Measurements from ENCODE around the gene PACRG. TPM values are rescaled to one million over a fixed set of nuclear protein-coding genes. Genes with fewer than 3 reads are reported as not detected.

Gene PACRG
- total and polyA plus RNA-seq, 10 of the 15 experiments (the other 5 are each of a cell fraction or from before 2014, with no cell fraction given), result not detected

DNA sequence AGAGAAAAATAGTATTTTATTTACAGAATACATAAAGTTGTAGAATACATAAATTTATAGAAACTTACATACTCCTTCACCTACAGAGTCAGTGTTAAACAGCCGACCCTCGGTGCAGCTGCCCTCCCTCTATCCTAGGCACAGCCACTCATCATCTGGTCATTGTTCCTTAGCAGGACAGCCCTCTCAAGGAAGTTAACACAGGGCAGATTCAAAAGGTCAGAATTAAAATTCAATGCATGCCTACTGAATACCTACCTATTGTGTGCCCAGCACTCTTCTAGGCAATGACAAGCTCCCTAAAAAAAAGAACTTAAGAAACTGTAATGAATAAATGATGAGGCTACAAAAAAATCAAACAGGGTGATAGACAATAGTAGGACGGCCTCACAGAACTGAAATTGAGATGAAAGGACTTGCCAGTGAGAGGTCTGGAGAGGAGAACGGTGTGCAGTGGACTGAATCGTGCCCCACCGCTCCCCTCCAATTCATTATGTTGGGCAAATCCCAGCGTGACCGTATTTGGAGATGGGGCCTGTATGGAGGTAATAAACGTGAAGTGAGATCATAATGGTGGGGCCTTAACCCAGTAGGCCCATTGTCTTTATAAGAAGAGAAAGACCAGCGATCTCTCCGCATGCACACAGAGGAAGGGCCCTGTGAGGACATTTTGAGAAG is 326.0 kb downstream of the PACRG start:
- no TSS peak for BruUV-seq (replicated peaks)
- in situ Hi-C loops (cut with MboI), result no loop called here
- H2AFZ ChIP-seq (ENCODE audit: control insufficient read depth, low read depth, low read length), result no peak overlapping the region
- SMC1A ChIA-PET (ENCODE audit: uncharacterized antibody, unreplicated experiment), result no interaction called here
- RAD21 ChIA-PET (ENCODE audit: unreplicated experiment), result no interaction called here
- DNase-seq (ENCODE audit: low read depth, low spot score) (no peak), FAIRE-seq (no peak), ATAC-seq (no peak)
- no peak overlapping the region for H3K4me3 ChIP-seq
- POLR2A ChIA-PET, result no interaction called here
- intact Hi-C loops (cut with micrococcal nuclease; ENCODE audit: unreplicated experiment), result no loop called here
- H3K27ac ChIP-seq (ENCODE audit: control insufficient read depth, insufficient read depth), result no peak overlapping the region
- no peak overlapping the region for H3K4me2 ChIP-seq (ENCODE audit: control insufficient read depth, insufficient read depth)
- no peaks in the 10 kb centered on the region for H3K4me1 ChIP-seq (ENCODE audit: control insufficient read depth, insufficient read depth, low read length)
- H3K9ac ChIP-seq (ENCODE audit: control insufficient read depth, insufficient read depth, low read length), result no peak overlapping the region
- CTCF ChIA-PET, result no interaction called here
- no peak for TF ChIP-seq HCFC1 (IDR thresholded peaks at IDR 0.05; ENCODE audit: low read length)
- no peak for TF ChIP-seq ZZZ3 (IDR thresholded peaks at IDR 0.05; ENCODE audit: control insufficient read depth, insufficient read length, low read depth)
- H4K20me1 ChIP-seq (ENCODE audit: control insufficient read depth, insufficient read depth), result no peaks in the 10 kb centered on the region
- no peaks in the 10 kb centered on the region for H3K79me2 ChIP-seq (ENCODE audit: control insufficient read depth, insufficient read depth, low read length)
- 39% methylated on average over 11 of the region's 11 CpGs for WGBS (ENCODE audit: insufficient coverage, insufficient replicate concordance, low lambda C conversion rate, missing lambda C conversion rate)
- H3K27me3 ChIP-seq (replicated peaks in 1 of 2; ENCODE audit: control insufficient read depth in 2 of 2, insufficient read depth in 2 of 2, low read length in 1 of 2), result no peaks in the 10 kb centered on the region
- H3K36me3 ChIP-seq (ENCODE audit: control insufficient read depth in 2 of 2, insufficient read depth in 2 of 2, low read length in 1 of 2), result no peaks in the 10 kb centered on the region
- H3K9me3 ChIP-seq (replicated peaks; ENCODE audit: control insufficient read depth, insufficient read depth, low read length), result no peaks in the 10 kb centered on the region

DNA sequence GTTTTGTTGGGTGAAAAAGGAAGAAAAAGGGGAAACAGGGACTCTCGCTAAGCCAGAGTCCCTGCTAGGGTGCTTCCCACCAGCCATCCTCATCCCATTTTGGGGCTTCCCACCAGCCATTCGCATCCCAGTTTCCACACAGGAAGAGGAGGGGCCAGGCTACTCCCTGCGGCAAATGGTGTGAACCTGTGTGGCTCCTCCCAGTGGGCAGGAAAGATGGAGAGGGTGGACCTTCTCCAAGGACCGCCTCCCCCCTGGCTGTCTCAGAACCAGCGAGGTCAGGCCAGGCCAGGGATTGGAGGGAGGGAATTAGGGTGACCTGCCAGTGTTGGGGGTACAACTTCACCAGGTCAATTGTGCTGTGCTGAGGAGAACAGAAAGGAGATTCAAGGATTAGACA is 326.9 kb downstream of the PACRG start:
- ChIA-PET CTCF (no interaction called here), POLR2A (no interaction called here), RAD21 (ENCODE audit: unreplicated experiment) (no interaction called here), SMC1A (ENCODE audit: uncharacterized antibody, unreplicated experiment) (no interaction called here)
- ATAC-seq (no peak), FAIRE-seq (no peak), DNase-seq (ENCODE audit: low read depth, low spot score) (no peak)
- Histone ChIP-seq H3K9me3 (replicated peaks; ENCODE audit: control insufficient read depth, insufficient read depth, low read length) (no peaks in the 10 kb centered on the region), H3K27ac (ENCODE audit: control insufficient read depth, insufficient read depth) (no peak overlapping the region), H3K4me1 (ENCODE audit: control insufficient read depth, insufficient read depth, low read length) (no peaks in the 10 kb centered on the region), H3K36me3 (ENCODE audit: control insufficient read depth in 2 of 2, insufficient read depth in 2 of 2, low read length in 1 of 2) (no peaks in the 10 kb centered on the region), H4K20me1 (ENCODE audit: control insufficient read depth, insufficient read depth) (no peaks in the 10 kb centered on the region), H3K79me2 (ENCODE audit: control insufficient read depth, insufficient read depth, low read length) (no peaks in the 10 kb centered on the region), H3K4me3 (no peak overlapping the region), H3K27me3 (replicated peaks in 1 of 2; ENCODE audit: control insufficient read depth in 2 of 2, insufficient read depth in 2 of 2, low read length in 1 of 2) (no peaks in the 10 kb centered on the region), H2AFZ (ENCODE audit: control insufficient read depth, low read depth, low read length) (no peak overlapping the region), H3K9ac (ENCODE audit: control insufficient read depth, insufficient read depth, low read length) (no peak overlapping the region), H3K4me2 (ENCODE audit: control insufficient read depth, insufficient read depth) (no peak overlapping the region)
- in situ Hi-C loops (cut with MboI) (no loop called here), intact Hi-C loops (cut with micrococcal nuclease; ENCODE audit: unreplicated experiment) (no loop called here)
- 45% methylated on average over 5 of the region's 5 CpGs for WGBS (ENCODE audit: insufficient coverage, insufficient replicate concordance, low lambda C conversion rate, missing lambda C conversion rate)
- BruUV-seq (replicated peaks), result no TSS peak
- TF ChIP-seq EZH2 (IDR thresholded peaks at IDR 0.05; ENCODE audit: borderline replicate concordance, control insufficient read depth, low read depth, low read length) (no peak), BHLHE40 (IDR thresholded peaks at IDR 0.05; ENCODE audit: borderline replicate concordance in 1 of 2, low read depth in 2 of 2, low read length in 1 of 2) (no peak), IRF3 (IDR thresholded peaks at IDR 0.05) (no peak), ZNF207 (IDR thresholded peaks at IDR 0.05; ENCODE audit: borderline replicate concordance) (no peak)
